Activated CD8-positive, alpha-beta memory T cell treated with anti-CD3 and anti-CD28 coated beads, Interleukin-2, amount 10 ng/mL, durations not matched to agents 7 days and 5 days (primary cell): ENCODE data around the gene EGFLAM. TPM values are rescaled to one million over a fixed set of nuclear protein-coding genes. Genes with fewer than 3 reads are reported as not detected.
"Not testable (repeated sequence)": the region's sequence is repeated elsewhere in the genome, so short reads cannot be mapped to it uniquely, and the experiment has no call there.

Experiments
- ATAC-seq: fragments of 150-1000 bp; cut with Tn5 transposase; one replicate; pipeline ENCODE4 v1.10.0; 2021; ENCODE audit warnings: moderate library complexity
- CTCF ChIA-PET: fragments of 350-600 bp; sonication (Branson Sonifier 250); formaldehyde crosslinking; loops from one replicate; lab custom pipeline; 2021; ENCODE audit warnings: antibody characterized with exemption; lab: Charles Lee
- DNase-seq: peaks from one replicate; pipeline ENCODE4 v3.0.0-alpha.2; 2020
- H3K27ac Mint-ChIP-seq: one replicate; pipeline ENCODE4 v1.8.0; 2021; ENCODE audit warnings: mild to moderate bottlenecking, mixed read lengths
- H3K27me3 Mint-ChIP-seq: one replicate; pipeline ENCODE4 v1.8.0; 2021; ENCODE audit warnings: mixed read lengths
- H3K36me3 Mint-ChIP-seq: one replicate; pipeline ENCODE4 v1.8.0; 2021; ENCODE audit warnings: mild to moderate bottlenecking, mixed read lengths
- H3K4me1 Mint-ChIP-seq: one replicate; pipeline ENCODE4 v1.8.0; 2021; ENCODE audit warnings: mixed read lengths
- H3K4me3 Mint-ChIP-seq: one replicate; pipeline ENCODE4 v1.8.0; 2021; ENCODE audit warnings: mild to moderate bottlenecking, moderate library complexity, mixed read lengths
- H3K9me3 Mint-ChIP-seq: one replicate; pipeline ENCODE4 v1.8.0; 2022; ENCODE audit warnings: low read depth, mixed read lengths
- total RNA-seq, 2 experiments: library from RNA; stranded (reverse); gene quantifications; one replicate each; pipeline ENCODE4 v1.2.3, GENCODE V29; 2021

Gene EGFLAM
- total RNA-seq, 2 experiments from 2014 or later, result not detected

- H3K4me1 Mint-ChIP-seq, result no peaks in the 10 kb centered on the region
- H3K9me3 Mint-ChIP-seq, result no peaks in the 10 kb centered on the region
- H3K4me3 Mint-ChIP-seq, result no peak overlapping the region
- no peak overlapping the region for H3K27ac Mint-ChIP-seq
- CTCF ChIA-PET, result no interaction called here
- H3K27me3 Mint-ChIP-seq, result peaks cover 47% of the 10 kb centered on the region
- ATAC-seq (no peak), DNase-seq (no peak)
- H3K36me3 Mint-ChIP-seq, result no peaks in the 10 kb centered on the region
Observed at GRCh38 chr5:38404667-38405276, 146.4 kb downstream of the EGFLAM start.

- H3K4me1 Mint-ChIP-seq, result no peaks in the 10 kb centered on the region
- H3K27ac Mint-ChIP-seq, result no peak overlapping the region
- H3K36me3 Mint-ChIP-seq, result no peaks in the 10 kb centered on the region
- no peak for DNase-seq
- peaks cover 17% of the 10 kb centered on the region for H3K27me3 Mint-ChIP-seq
- no peak for ATAC-seq
- no peaks in the 10 kb centered on the region for H3K9me3 Mint-ChIP-seq
- no peak overlapping the region for H3K4me3 Mint-ChIP-seq
- CTCF ChIA-PET, result no interaction called here
Observed at GRCh38 chr5:38408446-38409198, 150.3 kb downstream of the EGFLAM start.

- no peaks in the 10 kb centered on the region for H3K9me3 Mint-ChIP-seq
- H3K36me3 Mint-ChIP-seq, result no peaks in the 10 kb centered on the region
- no peaks in the 10 kb centered on the region for H3K4me1 Mint-ChIP-seq
- DNase-seq, result no peak
- no peak for ATAC-seq
- H3K27me3 Mint-ChIP-seq, result peaks cover 13% of the 10 kb centered on the region
- CTCF ChIA-PET, result interaction anchor here (1.5 to 2.6 kb wide), 2 partner anchors 10 to 31 kb away, joined by 4 to 10 read pairs; no protein-coding TSS in a partner anchor
- H3K27ac Mint-ChIP-seq, result no peak overlapping the region
- no peak overlapping the region for H3K4me3 Mint-ChIP-seq
Observed at GRCh38 chr5:38410304-38410990, 152.1 kb downstream of the EGFLAM start.

- H3K9me3 Mint-ChIP-seq, result no peaks in the 10 kb centered on the region
- H3K4me3 Mint-ChIP-seq, result no peak overlapping the region
- no peaks in the 10 kb centered on the region for H3K4me1 Mint-ChIP-seq
- peaks cover 17% of the 10 kb centered on the region for H3K27me3 Mint-ChIP-seq
- CTCF ChIA-PET, result no interaction called here
- DNase-seq, result no peak
- H3K27ac Mint-ChIP-seq, result no peak overlapping the region
- H3K36me3 Mint-ChIP-seq, result no peaks in the 10 kb centered on the region
- no peak for ATAC-seq
Observed at GRCh38 chr5:38413696-38414095, 155.3 kb downstream of the EGFLAM start.

GRCh38 chr5:38414348-38414747 lies 156.0 kb downstream of the EGFLAM start:
- no peak overlapping the region for H3K4me3 Mint-ChIP-seq

GRCh38 chr5:38415772-38416171 lies 157.4 kb downstream of the EGFLAM start:
- not testable (repeated sequence) for ATAC-seq, H3K4me1 Mint-ChIP-seq, H3K36me3 Mint-ChIP-seq, DNase-seq, H3K9me3 Mint-ChIP-seq, H3K4me3 Mint-ChIP-seq, H3K27ac Mint-ChIP-seq
- peaks cover 27% of the 10 kb centered on the region for H3K27me3 Mint-ChIP-seq
- CTCF ChIA-PET, result interaction anchor here (1.3 kb wide), 1 partner anchor 394 kb away, joined by 3 read pairs; no protein-coding TSS in a partner anchor

More at GRCh38 chr5:38414348-38414747, 156.0 kb downstream of the EGFLAM start:
- Mint-ChIP-seq H3K9me3 (no peaks in the 10 kb centered on the region), H3K27ac (no peak overlapping the region), H3K4me1 (no peaks in the 10 kb centered on the region), H3K27me3 (peaks cover 24% of the 10 kb centered on the region), H3K36me3 (no peaks in the 10 kb centered on the region)
- ATAC-seq, result no peak
- CTCF ChIA-PET, result no interaction called here
- no peak for DNase-seq

- DNase-seq, result no peak
- CTCF ChIA-PET, result interaction anchor here (0.8 kb wide), 1 partner anchor 393 kb away, joined by 5 read pairs; no protein-coding TSS in a partner anchor
- no peaks in the 10 kb centered on the region for H3K4me1 Mint-ChIP-seq
- no peak overlapping the region for H3K27ac Mint-ChIP-seq
- H3K36me3 Mint-ChIP-seq, result no peaks in the 10 kb centered on the region
- no peak overlapping the region for H3K4me3 Mint-ChIP-seq
- no peaks in the 10 kb centered on the region for H3K9me3 Mint-ChIP-seq
- H3K27me3 Mint-ChIP-seq, result peaks cover 39% of the 10 kb centered on the region
- ATAC-seq, result no peak
Observed at GRCh38 chr5:38417658-38418017, 159.3 kb downstream of the EGFLAM start.

GRCh38 chr5:38420246-38420645 lies 161.9 kb downstream of the EGFLAM start:
- H3K36me3 Mint-ChIP-seq, result no peaks in the 10 kb centered on the region

GRCh38 chr5:38420691-38421390 lies 162.5 kb downstream of the EGFLAM start:
- ATAC-seq, result no peak
- DNase-seq, result peak; percentile 51
- CTCF ChIA-PET, result interaction anchor here (0.8 to 6.0 kb wide), 18 partner anchors 9 to 665 kb away, joined by 3 to 41 read pairs (median 4); no protein-coding TSS in a partner anchor
- Mint-ChIP-seq H3K36me3 (no peaks in the 10 kb centered on the region), H3K9me3 (no peaks in the 10 kb centered on the region), H3K27me3 (peaks cover 43% of the 10 kb centered on the region), H3K4me1 (no peaks in the 10 kb centered on the region), H3K4me3 (no peak overlapping the region), H3K27ac (no peak overlapping the region)

More at GRCh38 chr5:38420246-38420645, 161.9 kb downstream of the EGFLAM start:
- CTCF ChIA-PET, result interaction anchor here (0.8 to 6.0 kb wide), 17 partner anchors 9 to 664 kb away, joined by 3 to 41 read pairs (median 4); no protein-coding TSS in a partner anchor
- Mint-ChIP-seq H3K27me3 (peaks cover 43% of the 10 kb centered on the region), H3K4me3 (no peak overlapping the region), H3K4me1 (no peaks in the 10 kb centered on the region), H3K27ac (no peak overlapping the region), H3K9me3 (no peaks in the 10 kb centered on the region)
- ATAC-seq (no peak), DNase-seq (no peak)

GRCh38 chr5:38422622-38423021 lies 164.3 kb downstream of the EGFLAM start:
- CTCF ChIA-PET, result interaction anchor here (4.7 to 6.0 kb wide), 2 partner anchors 19 to 387 kb away, joined by 35 to 41 read pairs; no protein-coding TSS in a partner anchor
- ATAC-seq (no peak), DNase-seq (no peak)
- Mint-ChIP-seq H3K9me3 (no peaks in the 10 kb centered on the region), H3K4me1 (peaks cover 13% of the 10 kb centered on the region), H3K4me3 (no peak overlapping the region), H3K27ac (no peak overlapping the region), H3K36me3 (no peaks in the 10 kb centered on the region), H3K27me3 (peaks cover 41% of the 10 kb centered on the region)

- Mint-ChIP-seq H3K36me3 (no peaks in the 10 kb centered on the region), H3K4me1 (peaks cover 20% of the 10 kb centered on the region), H3K27me3 (peaks cover 40% of the 10 kb centered on the region), H3K9me3 (no peaks in the 10 kb centered on the region), H3K4me3 (no peak overlapping the region), H3K27ac (no peak overlapping the region)
- ATAC-seq (no peak), DNase-seq (no peak)
- CTCF ChIA-PET, result interaction anchor here (6.0 kb wide), 1 partner anchor 18 kb away, joined by 41 read pairs; no protein-coding TSS in a partner anchor
Observed at GRCh38 chr5:38423276-38424147, 165.2 kb downstream of the EGFLAM start.
